K562 (cell line): ENCODE results near the gene IQCM. TPM values are rescaled to one million over a fixed set of nuclear protein-coding genes. Genes with fewer than 3 reads are reported as not detected.

Experiments used
- ATAC-seq: fragments of 200-7000 bp; cut with Tn5 transposase; 3 replicates; pipeline ENCODE4 v1.9.1; 2020; ENCODE audit warnings: moderate library complexity
- BruUV-seq: library from RNA; stranded (reverse); fragments of 400-500 nt; replicated peaks from 2 replicates; lab custom pipeline; 2021; lab: Mats Ljungman, UMichigan
- CTCF ChIA-PET: fragments of 300-600 bp; formaldehyde crosslinking; extraction: SDS; loops from one replicate; lab custom pipeline; 2021; ENCODE audit warnings: low intra/inter-chr PET ratio; lab: Yijun Ruan, JAX
- POLR2A ChIA-PET: fragments of 300-600, 350-650 bp; sonication (Branson Sonifier 250); formaldehyde crosslinking; extraction: SDS; loops from one replicate; lab custom pipeline; 2021; ENCODE audit warnings: antibody characterized with exemption, inconsistent platforms; lab: Yijun Ruan, JAX
- DNase-seq, 4 experiments: peaks; one replicate each; pipeline versions ENCODE4 v3.0.0 to v3.0.0-alpha.2; 2011 to 2018; ENCODE audit warnings: low spot score in 3 of 4, mixed read lengths in 3 of 4; ENCODE audit errors: extremely low read depth in 1 of 4
- FAIRE-seq: peaks from 2 replicates; lab custom pipeline; 2011; peaks lifted over from hg19 to GRCh38; lab: Jason Lieb, UNC
- H2AFZ ChIP-seq: 2 replicates; pipeline ENCODE4 v1.6.0; 2011; ENCODE audit warnings: low read depth, low read length, control low read depth, inconsistent platforms
- H3K27ac ChIP-seq: fragments of 200-600 bp; 3 replicates; pipeline ENCODE4 v1.8.0; 2011; ENCODE audit warnings: low read depth, mild to moderate bottlenecking, control low read depth, inconsistent platforms, low read length, moderate library complexity, mixed read lengths; ENCODE audit errors: extremely low read depth
- H3K27me3 ChIP-seq, 2 experiments: fragments of 300-600 bp in 1 of 2; 2 replicates in 1 of 2; 3 replicates in 1 of 2; pipeline versions ENCODE4 v1.6.0 to v1.8.0; 2011; ENCODE audit warnings: inconsistent platforms in 2 of 2, low read length in 2 of 2, mild to moderate bottlenecking in 1 of 2, mixed read lengths in 1 of 2, moderate library complexity in 1 of 2; ENCODE audit not compliant: control insufficient read depth in 2 of 2, insufficient read depth in 2 of 2
- H3K36me3 ChIP-seq: fragments of 300-600 bp; 3 replicates; pipeline ENCODE4 v1.8.0; 2011; ENCODE audit warnings: mild to moderate bottlenecking, low read length, inconsistent platforms; ENCODE audit not compliant: control insufficient read depth, insufficient read depth
- H3K4me1 ChIP-seq, 2 experiments: fragments of 200-600 bp in 1 of 2; replicated peaks in 1 of 2; 2 replicates in 1 of 2; 3 replicates in 1 of 2; pipeline versions ENCODE4 v1.5.1 to v1.8.0; 2011; ENCODE audit warnings: inconsistent platforms in 2 of 2, low read length in 2 of 2, mild to moderate bottlenecking in 1 of 2, mixed read lengths in 1 of 2, moderate library complexity in 1 of 2; ENCODE audit not compliant: control insufficient read depth in 2 of 2, insufficient read depth in 2 of 2
- H3K4me2 ChIP-seq: 2 replicates; pipeline ENCODE4 v1.6.1; 2011; ENCODE audit warnings: low read length, control low read depth, inconsistent platforms, mixed read lengths; ENCODE audit not compliant: insufficient read depth
- H3K4me3 ChIP-seq: fragments of 200-600 bp; sonication (generic), shearing (Covaris generic); 2 replicates; pipeline ENCODE4 v1.5.1; 2016; ENCODE audit warnings: control low read depth, inconsistent platforms
- H3K79me2 ChIP-seq: fragments of 200-600 bp; 3 replicates; pipeline ENCODE4 v1.8.0; 2011; ENCODE audit warnings: low read length, inconsistent platforms; ENCODE audit not compliant: control insufficient read depth, insufficient read depth
- H3K9ac ChIP-seq, 2 experiments: 2 replicates each; pipeline versions ENCODE4 v1.6.0 to v1.6.1; 2011; ENCODE audit warnings: low read depth in 2 of 2, low read length in 2 of 2, control low read depth in 1 of 2, inconsistent platforms in 1 of 2, mild to moderate bottlenecking in 1 of 2, mixed read lengths in 1 of 2; ENCODE audit not compliant: insufficient read depth in 1 of 2
- H3K9me1 ChIP-seq: one replicate; pipeline ENCODE4 v1.6.0; 2011; ENCODE audit warnings: inconsistent platforms, mild to moderate bottlenecking, low read length, moderate library complexity; ENCODE audit not compliant: control insufficient read depth, insufficient read depth
- H3K9me3 ChIP-seq: replicated peaks from 2 replicates; pipeline ENCODE4 v1.5.1; 2011; ENCODE audit warnings: low read depth, low read length, inconsistent platforms; ENCODE audit not compliant: control insufficient read depth, insufficient read depth
- H4K20me1 ChIP-seq: replicated peaks from 2 replicates; pipeline ENCODE4 v1.6.1; 2011; ENCODE audit warnings: low read length, inconsistent platforms, mixed read lengths; ENCODE audit not compliant: control insufficient read depth, insufficient read depth
- ATF3 ChIP-seq, 2 experiments: fragments of 450-650 bp in 1 of 2; sonication (generic) in 1 of 2; formaldehyde crosslinking in 1 of 2; IDR thresholded peaks in 1 of 2; conservative IDR thresholded peaks in 1 of 2; 2 replicates each; pipeline versions ENCODE4 v1.6.1 to v1.8.1; 2016 to 2023; ENCODE audit warnings: mild to moderate bottlenecking in 2 of 2, moderate library complexity in 2 of 2, inconsistent platforms in 1 of 2, missing genetic modification reagents in 1 of 2
- CEBPB ChIP-seq: fragments of 450-650 bp; IDR thresholded peaks from 2 replicates; pipeline ENCODE4 v1.6.1; 2016; ENCODE audit warnings: missing genetic modification characterization, missing compliant biosample characterization
- FOXJ2 ChIP-seq: fragments of 200-800 bp; sonication (Bioruptor generic); IDR thresholded peaks from 2 replicates; pipeline ENCODE4 v1.6.1; 2016; ENCODE audit warnings: missing genetic modification characterization, missing compliant biosample characterization
- GATAD2A ChIP-seq: fragments of 450-650 bp; IDR thresholded peaks from 2 replicates; pipeline ENCODE4 v1.6.1; 2017
- KDM5B ChIP-seq: fragments of 200-600 bp; sonication (generic); IDR thresholded peaks from 2 replicates; pipeline ENCODE4 v1.6.1; 2012; ENCODE audit warnings: low read depth, mild to moderate bottlenecking, moderate library complexity, low read length, control low read depth, inconsistent platforms; ENCODE audit not compliant: insufficient replicate concordance
- MXI1 ChIP-seq: IDR thresholded peaks from 2 replicates; pipeline ENCODE4 v1.6.1; 2011; ENCODE audit warnings: low read depth, mild to moderate bottlenecking, improper control_type of control experiment, low read length
- PTTG1 ChIP-seq: fragments of 450-650 bp; IDR thresholded peaks from 2 replicates; pipeline ENCODE4 v1.6.1; 2016; ENCODE audit warnings: low read depth, mild to moderate bottlenecking, missing genetic modification characterization, missing compliant biosample characterization
- RBM34 ChIP-seq: fragments of 200-400 bp; formaldehyde crosslinking; IDR thresholded peaks from 2 replicates; pipeline ENCODE4 v1.6.1; 2018; ENCODE audit warnings: low read length, borderline replicate concordance; ENCODE audit not compliant: insufficient read depth
- RCOR1 ChIP-seq, 2 experiments: IDR thresholded peaks; 2 replicates each; pipeline ENCODE4 v1.6.1; 2012; ENCODE audit warnings: low read depth in 2 of 2, low read length in 2 of 2, borderline replicate concordance in 1 of 2, improper control_type of control experiment in 1 of 2
- RNF2 ChIP-seq: sonication (generic); IDR thresholded peaks from 2 replicates; pipeline ENCODE4 v1.6.1; 2016
- SIX5 ChIP-seq, 2 experiments: IDR thresholded peaks; 2 replicates each; pipeline ENCODE4 v1.6.1; 2011; ENCODE audit warnings: low read length in 2 of 2, borderline replicate concordance in 1 of 2, low read depth in 1 of 2, mild to moderate bottlenecking in 1 of 2, moderate library complexity in 1 of 2; ENCODE audit not compliant: insufficient read depth in 1 of 2
- THAP12 ChIP-seq: fragments of 250-450 bp; sonication (Bioruptor Pico); IDR thresholded peaks from 2 replicates; pipeline ENCODE4 v1.9.0; 2021; ENCODE audit warnings: mild to moderate bottlenecking, inconsistent platforms
- WHSC1 ChIP-seq: IDR thresholded peaks from one replicate; pipeline ENCODE4 v1.6.1; 2012; ENCODE audit warnings: low read length, control low read depth, inconsistent platforms
- ZC3H8 ChIP-seq: fragments of 450-650 bp; IDR thresholded peaks from 2 replicates; pipeline ENCODE4 v1.6.1; 2017
- ZNF124 ChIP-seq: sonication (generic); formaldehyde crosslinking; IDR thresholded peaks from 2 replicates; pipeline ENCODE4 v1.8.1; 2022; ENCODE audit warnings: missing genetic modification reagents
- ZNF23 ChIP-seq: fragments of 250-450 bp; sonication (Bioruptor Pico); IDR thresholded peaks from 2 replicates; pipeline ENCODE4 v1.4.0; 2020; ENCODE audit warnings: mild to moderate bottlenecking
- ZNF253 ChIP-seq: fragments of 250-450 bp; sonication (Bioruptor Pico); conservative IDR thresholded peaks from 2 replicates; pipeline ENCODE4 v1.6.1; 2021; ENCODE audit warnings: mild to moderate bottlenecking
- ZNF436 ChIP-seq: fragments of 250-450, 450-650 bp; sonication (Bioruptor Pico); formaldehyde crosslinking; IDR thresholded peaks from 2 replicates; pipeline ENCODE4 v1.7.0; 2020; ENCODE audit warnings: mild to moderate bottlenecking
- ZNF583 ChIP-seq: fragments of 250-450 bp; sonication (Bioruptor Pico); IDR thresholded peaks from 2 replicates; pipeline ENCODE4 v1.4.0; 2020
- ZZZ3 ChIP-seq: fragments of 450-650 bp; IDR thresholded peaks from 2 replicates; pipeline ENCODE4 v1.6.1; 2016; ENCODE audit warnings: antibody characterized with exemption, mild to moderate bottlenecking, moderate library complexity
- WGBS: fragments of 100-300 bp; shearing (Covaris generic); methylation state at CpG from one replicate; pipeline ENCODE4 v1.1.6; 2016; ENCODE audit warnings: low coverage, mixed read lengths; ENCODE audit not compliant: insufficient coverage; ENCODE audit errors: missing lambda C conversion rate; 5-methylcytosine and 5-hydroxymethylcytosine counted together
- in situ Hi-C: fragments of 300-500 bp; cut with MboI; formaldehyde crosslinking; loops from 4 replicates; pipeline ENCODE4 v1.15.0; 2018; ENCODE audit warnings: inconsistent platforms, mixed read lengths
- intact Hi-C: fragments of 100-400 bp; cut with micrococcal nuclease; formaldehyde crosslinking; loops from 2 replicates; pipeline ENCODE4 v1.14.2; 2022
- polyA plus RNA-seq, 8 experiments: library from polyadenylated mRNA; depleted of rRNA in 4 of 8; stranded (reverse) in 5 of 8; unstranded in 3 of 8; fragments of >200 nt; fragmentation: Nextera tagmentation in 2 of 8; fragmentation: Illumina TruSeq in 1 of 8; extraction: Ambion mirVana in 2 of 8; extraction: Trizol in 1 of 8; gene quantifications; 2 replicates each; pipeline versions ENCODE4 v1.2.1 to v1.2.3, GENCODE V29; 2011 to 2014; ENCODE audit warnings: inconsistent platforms in 1 of 8, missing spikeins in 1 of 8
- total RNA-seq, 7 experiments: library from RNA; depleted of rRNA in 6 of 7; stranded (reverse); fragments of >200 nt in 6 of 7; fragmentation: Illumina TruSeq in 2 of 7; extraction: Trizol in 2 of 7; gene quantifications; 2 replicates each; pipeline versions ENCODE4 v1.2.1 to v1.2.3, GENCODE V29; 2011 to 2021; ENCODE audit warnings: low replicate concordance in 1 of 7

IQCM gene
- total and polyA plus RNA-seq, 9 of the 15 experiments (the other 6 are each of a cell fraction or from before 2014, with no cell fraction given): not detected

- TF ChIP-seq RBM34 (no peak), CEBPB (tag) (peak; percentile 19; the same call in 1 of the 2 replicates), THAP12 (no peak), ZNF124 (CRISPR knock-in tag) (no peak), ATF3 (IDR thresholded peaks at IDR 0.05) (no peak), ATF3 (CRISPR knock-in tag; conservative IDR thresholded peaks at IDR 0.05) (no peak), FOXJ2 (no peak)
These were observed 242.9 kb downstream of the IQCM start (continued) for GRCh38 chr4:149572716-149573115.

DNA sequence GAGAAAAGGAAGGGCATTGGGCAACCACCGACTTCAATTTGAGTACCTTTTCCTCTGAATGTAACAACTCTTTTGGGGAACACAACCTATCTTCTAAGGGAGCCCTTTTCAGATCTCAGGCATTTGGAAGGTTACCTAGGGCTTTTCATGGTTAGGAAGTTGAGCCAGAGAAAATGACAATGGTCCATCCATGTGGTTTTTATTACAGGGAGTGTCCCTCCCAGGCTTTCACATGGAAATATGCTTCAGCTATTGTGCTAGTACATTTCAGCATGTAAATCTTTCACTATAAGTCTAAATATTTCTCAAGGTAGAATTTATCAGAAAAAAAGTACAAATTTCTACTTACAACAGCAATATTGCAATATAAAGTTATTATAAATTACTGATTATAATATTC, 259.8 kb downstream of the IQCM start:
- intact Hi-C loops: no loop called here
- ChIA-PET POLR2A (no interaction called here), CTCF (no interaction called here)
- Histone ChIP-seq H3K4me2 (no peak overlapping the region), H3K4me1 (no peaks in the 10 kb centered on the region), H3K27ac (no peak overlapping the region), H4K20me1 (no peaks in the 10 kb centered on the region), H3K27me3 (no peaks in the 10 kb centered on the region), H3K79me2 (no peaks in the 10 kb centered on the region), H3K36me3 (no peaks in the 10 kb centered on the region), H3K4me3 (no peak overlapping the region), H3K9me3 (no peaks in the 10 kb centered on the region), H2AFZ (no peak overlapping the region), H3K9me1 (no peaks in the 10 kb centered on the region), H3K9ac (no peak overlapping the region)
- BruUV-seq: no TSS peak
- ATAC-seq (no peak), FAIRE-seq (no peak), DNase-seq (no peak)
- in situ Hi-C loops: no loop called here
- WGBS: 0% methylated on average over 1 of the region's 1 CpG
- no peak for TF ChIP-seq KDM5B
- TF ChIP-seq RCOR1 (IDR thresholded peaks at IDR 0.05; ENCODE audit: borderline replicate concordance in 1 of 2, low read depth in 2 of 2, low read length in 2 of 2): no peak
- TF ChIP-seq ZZZ3: no peak
- TF ChIP-seq ZNF436 (CRISPR knock-in tag): no peak
- no peak for TF ChIP-seq ZC3H8
- TF ChIP-seq ZNF583 (CRISPR knock-in tag): no peak
- no peak for TF ChIP-seq RNF2
- TF ChIP-seq ZNF253 (CRISPR knock-in tag): no peak
- TF ChIP-seq GATAD2A: no peak
- TF ChIP-seq PTTG1 (tag): no peak
- no peak for TF ChIP-seq SIX5 (IDR thresholded peaks at IDR 0.05; ENCODE audit: borderline replicate concordance in 1 of 2, insufficient read depth in 1 of 2, low read depth in 1 of 2, low read length in 2 of 2)
- no peak for TF ChIP-seq ZNF23 (CRISPR knock-in tag)
- TF ChIP-seq MXI1: no peak
- TF ChIP-seq WHSC1: no peak
